Mesendoderm (in vitro differentiated cells): ENCODE measurements around the gene SYNM.
A peak's percentile ranks its signal among the peaks of the same experiment; 100 is the strongest.

Experiments
- DNase-seq: peaks from one replicate; pipeline ENCODE4 v3.0.0; 2013
- H2AK5ac ChIP-seq: 2 replicates; pipeline ENCODE4 v1.6.1; 2013; ENCODE audit warnings: low read length, inconsistent platforms
- H2BK120ac ChIP-seq: 2 replicates; pipeline ENCODE4 v1.6.1; 2013; ENCODE audit warnings: low read depth, mild to moderate bottlenecking, low read length, moderate library complexity, mixed read lengths
- H2BK15ac ChIP-seq: replicated peaks from 2 replicates; pipeline ENCODE4 v1.6.1; 2013; ENCODE audit warnings: low read depth, mild to moderate bottlenecking, moderate library complexity
- H2BK5ac ChIP-seq: 2 replicates; pipeline ENCODE4 v1.6.1; 2013; ENCODE audit warnings: low read length, inconsistent platforms
- H3K18ac ChIP-seq: 2 replicates; pipeline ENCODE4 v1.6.1; 2013; ENCODE audit warnings: mild to moderate bottlenecking, low read length, mixed read lengths
- H3K23ac ChIP-seq: one replicate; pipeline ENCODE4 v1.6.1; 2013; ENCODE audit warnings: low read length
- H3K27ac ChIP-seq: 2 replicates; pipeline ENCODE4 v1.5.1; 2013; ENCODE audit warnings: low read depth, mild to moderate bottlenecking, inconsistent platforms, low read length, moderate library complexity
- H3K27me3 ChIP-seq: 2 replicates; pipeline ENCODE4 v1.6.1; 2013; ENCODE audit warnings: low read length, control low read depth, mild to moderate bottlenecking, inconsistent platforms; ENCODE audit not compliant: insufficient read depth, poor library complexity
- H3K36me3 ChIP-seq: 2 replicates; pipeline ENCODE4 v1.6.1; 2013; ENCODE audit warnings: low read length, inconsistent platforms; ENCODE audit not compliant: control insufficient read depth, insufficient read depth
- H3K4ac ChIP-seq: one replicate; pipeline ENCODE4 v1.6.1; 2013; ENCODE audit warnings: low read depth, mild to moderate bottlenecking, low read length, moderate library complexity
- H3K4me1 ChIP-seq: 2 replicates; pipeline ENCODE4 v1.6.1; 2013; ENCODE audit warnings: low read depth, low read length, inconsistent platforms; ENCODE audit not compliant: control insufficient read depth
- H3K4me2 ChIP-seq: 2 replicates; pipeline ENCODE4 v1.6.1; 2013; ENCODE audit warnings: low read length
- H3K4me3 ChIP-seq: 2 replicates; pipeline ENCODE4 v1.5.1; 2013; ENCODE audit warnings: mild to moderate bottlenecking, low read length
- H3K56ac ChIP-seq: one replicate; pipeline ENCODE4 v1.6.1; 2013; ENCODE audit warnings: low read length
- H3K79me1 ChIP-seq: 2 replicates; pipeline ENCODE4 v1.6.1; 2013; ENCODE audit warnings: low read length, inconsistent platforms
- H3K79me2 ChIP-seq: 2 replicates; pipeline ENCODE4 v1.6.1; 2013; ENCODE audit warnings: mild to moderate bottlenecking, low read length; ENCODE audit not compliant: control insufficient read depth, insufficient read depth
- H3K9ac ChIP-seq: 2 replicates; pipeline ENCODE4 v1.6.1; 2013; ENCODE audit warnings: low read length, inconsistent platforms
- H4K5ac ChIP-seq: one replicate; pipeline ENCODE4 v1.6.1; 2013; ENCODE audit warnings: low read length
- H4K8ac ChIP-seq: one replicate; pipeline ENCODE4 v1.6.1; 2013; ENCODE audit warnings: low read depth, mild to moderate bottlenecking, control low read depth, low read length, moderate library complexity
- WGBS: extraction: QIAGEN DNeasy Blood & Tissue Kit; methylation state at CpG from one replicate; pipeline ENCODE4 v1.1.7; 2013; ENCODE audit warnings: low lambda C conversion rate, missing lambda C conversion rate; ENCODE audit not compliant: insufficient coverage; ENCODE audit errors: extremely low coverage; 5-methylcytosine and 5-hydroxymethylcytosine counted together

The SYNM gene

GRCh38 chr15:99099661-99100060 is 5.2 kb upstream of the SYNM start:
- WGBS, result no CpG with 5 or more reads among the region's 7 CpGs

GRCh38 chr15:99100245-99101173 is 4.4 kb upstream of the SYNM start:
- Histone ChIP-seq H3K23ac (no peak overlapping the region), H2AK5ac (no peak overlapping the region), H3K56ac (peak overlapping the region; percentile 78), H3K79me1 (no peaks in the 10 kb centered on the region), H3K18ac (no peak overlapping the region), H3K4me2 (peak overlapping the region; percentile 45), H4K5ac (no peak overlapping the region), H4K8ac (no peak overlapping the region), H3K4ac (no peak overlapping the region), H3K4me1 (no peaks in the 10 kb centered on the region), H3K9ac (peak overlapping the region; percentile 54), H3K4me3 (no peak overlapping the region), H2BK5ac (no peak overlapping the region), H3K79me2 (no peaks in the 10 kb centered on the region), H3K27ac (no peak overlapping the region), H3K27me3 (no peaks in the 10 kb centered on the region), H2BK120ac (no peak overlapping the region), H2BK15ac (no peak overlapping the region), H3K36me3 (no peaks in the 10 kb centered on the region)
- WGBS, result no CpG with 5 or more reads among the region's 50 CpGs
- DNase-seq, result peak; percentile 82

More at GRCh38 chr15:99099661-99100060, 5.2 kb upstream of the SYNM start:
- H2BK5ac ChIP-seq, result no peak overlapping the region
- no peak overlapping the region for H3K4me3 ChIP-seq
- H2BK15ac ChIP-seq, result no peak overlapping the region
- H3K36me3 ChIP-seq, result no peaks in the 10 kb centered on the region
- no peaks in the 10 kb centered on the region for H3K4me1 ChIP-seq
- no peak overlapping the region for H3K18ac ChIP-seq
- H3K9ac ChIP-seq, result no peak overlapping the region
- DNase-seq, result no peak
- H3K4me2 ChIP-seq, result no peak overlapping the region
- no peak overlapping the region for H3K23ac ChIP-seq
- H3K27ac ChIP-seq, result no peak overlapping the region
- H3K56ac ChIP-seq, result no peak overlapping the region
- no peak overlapping the region for H2AK5ac ChIP-seq
- no peaks in the 10 kb centered on the region for H3K79me1 ChIP-seq
- no peak overlapping the region for H3K4ac ChIP-seq
- H3K79me2 ChIP-seq, result no peaks in the 10 kb centered on the region
- no peak overlapping the region for H2BK120ac ChIP-seq
- H4K5ac ChIP-seq, result no peak overlapping the region
- H3K27me3 ChIP-seq, result no peaks in the 10 kb centered on the region
- H4K8ac ChIP-seq, result no peak overlapping the region

DNA sequence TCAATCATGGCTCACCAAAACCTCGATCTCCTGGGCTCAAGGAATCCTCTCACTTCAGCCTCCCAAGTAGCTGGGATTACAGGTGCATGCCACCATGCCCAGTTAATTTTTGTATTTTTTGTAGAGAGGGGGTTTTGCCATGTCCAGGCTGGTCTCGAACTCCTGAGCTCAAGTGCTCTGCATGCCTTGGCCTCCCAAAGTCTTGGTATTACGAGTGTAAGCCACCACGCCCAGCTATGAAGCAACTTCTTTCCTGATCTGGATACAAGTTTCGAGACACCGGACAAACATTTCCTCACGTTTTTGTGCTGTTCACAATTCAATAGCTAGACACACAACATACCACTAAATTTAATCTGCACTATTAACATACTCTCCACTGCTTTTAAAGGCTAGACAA is 3.4 kb upstream of the SYNM start:
- no peak for DNase-seq
- H2BK120ac ChIP-seq, result no peak overlapping the region
- H3K18ac ChIP-seq, result no peak overlapping the region
- no peak overlapping the region for H3K4me3 ChIP-seq
- no peaks in the 10 kb centered on the region for H3K36me3 ChIP-seq
- no peak overlapping the region for H3K27ac ChIP-seq
- no peak overlapping the region for H4K5ac ChIP-seq
- H4K8ac ChIP-seq, result no peak overlapping the region
- no peaks in the 10 kb centered on the region for H3K79me2 ChIP-seq
- no peaks in the 10 kb centered on the region for H3K27me3 ChIP-seq
- H3K23ac ChIP-seq, result no peak overlapping the region
- no peak overlapping the region for H2AK5ac ChIP-seq
- H2BK15ac ChIP-seq, result no peak overlapping the region
- H3K56ac ChIP-seq, result no peak overlapping the region
- H3K4me1 ChIP-seq, result no peaks in the 10 kb centered on the region
- WGBS, result no CpG with 5 or more reads among the region's 7 CpGs
- no peak overlapping the region for H3K9ac ChIP-seq
- no peaks in the 10 kb centered on the region for H3K79me1 ChIP-seq
- H3K4me2 ChIP-seq, result no peak overlapping the region
- H2BK5ac ChIP-seq, result no peak overlapping the region
- H3K4ac ChIP-seq, result no peak overlapping the region

DNA sequence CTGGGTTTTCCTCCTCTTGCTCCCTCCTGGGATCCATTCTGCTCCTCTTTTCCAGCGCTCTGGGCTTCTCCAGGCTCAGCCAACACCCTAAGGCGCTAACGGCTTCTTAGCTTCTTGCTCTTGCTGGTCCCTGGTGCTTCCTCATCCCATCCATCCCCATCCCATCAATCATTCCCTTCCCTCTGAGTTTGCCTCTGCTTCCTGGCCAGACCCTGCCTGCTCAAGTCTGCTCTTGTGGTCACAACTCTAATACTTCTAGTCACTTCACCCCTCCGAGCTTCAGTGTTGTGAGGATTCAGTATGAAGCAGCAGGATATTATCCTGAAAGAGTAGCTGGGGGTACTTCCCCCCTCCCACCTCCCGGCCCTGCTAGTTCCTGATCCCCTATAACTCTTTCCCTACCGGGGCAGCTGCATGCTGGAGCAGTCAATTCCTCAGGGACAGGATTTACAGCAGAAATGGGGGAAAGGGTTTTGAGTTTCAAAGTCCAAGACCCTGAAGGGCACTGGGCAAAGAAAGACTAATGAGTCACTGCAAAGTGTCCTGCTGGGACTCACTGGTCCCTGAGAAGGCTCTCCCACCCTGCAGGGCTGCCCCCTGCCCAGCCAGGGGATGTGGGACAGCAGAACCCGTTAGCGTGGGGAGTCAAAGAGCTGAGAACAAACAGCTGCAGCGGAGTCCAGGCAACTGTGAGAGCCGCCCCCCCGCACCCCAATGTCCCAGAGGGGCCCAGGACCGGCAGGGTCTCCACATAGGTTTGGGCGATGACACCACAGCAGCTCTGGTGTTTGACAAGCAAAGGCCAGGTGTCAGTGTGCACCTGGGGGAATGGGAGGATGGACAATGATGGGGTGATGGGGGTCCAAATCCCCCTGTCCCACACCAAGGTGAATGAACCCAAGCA is 2.3 kb upstream of the SYNM start:
- Histone ChIP-seq H3K27me3 (no peaks in the 10 kb centered on the region), H3K56ac (no peak overlapping the region), H3K18ac (no peak overlapping the region), H4K5ac (no peak overlapping the region), H2BK5ac (no peak overlapping the region), H3K4ac (no peak overlapping the region), H2AK5ac (no peak overlapping the region), H3K23ac (no peak overlapping the region), H3K79me1 (no peaks in the 10 kb centered on the region), H3K4me2 (no peak overlapping the region), H2BK15ac (no peak overlapping the region), H2BK120ac (no peak overlapping the region), H3K27ac (no peak overlapping the region), H3K79me2 (no peaks in the 10 kb centered on the region), H4K8ac (no peak overlapping the region), H3K9ac (no peak overlapping the region), H3K36me3 (no peaks in the 10 kb centered on the region), H3K4me1 (no peaks in the 10 kb centered on the region), H3K4me3 (no peak overlapping the region)
- no peak for DNase-seq
- no CpG with 5 or more reads among the region's 13 CpGs for WGBS

DNA sequence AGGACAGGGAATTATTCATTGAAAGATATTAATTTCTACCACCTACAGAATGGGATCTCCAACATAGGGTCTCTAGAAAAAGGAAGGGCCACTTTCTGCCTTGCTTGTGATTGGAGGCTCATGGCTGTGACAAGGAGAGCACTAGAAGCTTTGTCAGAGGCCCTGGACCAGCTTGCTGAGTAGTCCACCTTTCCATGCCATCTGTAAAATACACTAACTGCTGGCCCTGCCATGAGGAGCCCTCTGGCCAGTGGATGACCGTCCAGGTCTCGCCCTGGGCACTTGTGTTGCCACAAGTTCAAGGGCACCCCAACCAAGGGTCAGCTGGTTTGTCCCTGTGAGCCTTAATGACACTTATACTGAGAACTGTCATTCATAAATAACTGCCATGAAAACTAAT is 1.6 kb upstream of the SYNM start:
- H3K79me1 ChIP-seq, result no peaks in the 10 kb centered on the region
- H3K9ac ChIP-seq, result no peak overlapping the region
- DNase-seq, result no peak
- H3K4me1 ChIP-seq, result no peaks in the 10 kb centered on the region
- H3K36me3 ChIP-seq, result no peaks in the 10 kb centered on the region
- H2AK5ac ChIP-seq, result no peak overlapping the region
- H3K79me2 ChIP-seq, result no peaks in the 10 kb centered on the region
- no CpG with 5 or more reads among the region's 2 CpGs for WGBS
- H2BK15ac ChIP-seq, result no peak overlapping the region
- no peaks in the 10 kb centered on the region for H3K27me3 ChIP-seq
- H3K23ac ChIP-seq, result no peak overlapping the region
- H4K5ac ChIP-seq, result no peak overlapping the region
- H3K27ac ChIP-seq, result no peak overlapping the region
- H3K4me3 ChIP-seq, result no peak overlapping the region
- no peak overlapping the region for H3K18ac ChIP-seq
- H3K56ac ChIP-seq, result no peak overlapping the region
- H3K4me2 ChIP-seq, result no peak overlapping the region
- H3K4ac ChIP-seq, result no peak overlapping the region
- H2BK5ac ChIP-seq, result no peak overlapping the region
- no peak overlapping the region for H2BK120ac ChIP-seq
- H4K8ac ChIP-seq, result no peak overlapping the region
